KMS-11 (cell line): ENCODE measurements around the gene TOMM7.
"Not testable (repeated sequence)": the region's sequence is repeated elsewhere in the genome, so short reads cannot be mapped to it uniquely, and the experiment has no call there.

Experiments
- H2AFZ ChIP-seq: fragments of 200-600 bp; sonication (generic); 2 replicates; pipeline ENCODE4 v1.6.1; 2016; ENCODE audit warnings: antibody characterized with exemption, mixed run types, low read depth
- H3K27ac ChIP-seq: fragments of 200-600 bp; sonication (generic); 2 replicates; pipeline ENCODE4 v1.6.1; 2016; ENCODE audit warnings: mild to moderate bottlenecking, mixed run types
- H3K27me3 ChIP-seq: fragments of 200-600 bp; sonication (generic); 2 replicates; pipeline ENCODE4 v1.6.1; 2017; ENCODE audit warnings: mild to moderate bottlenecking, low read depth, mixed run types, moderate library complexity; ENCODE audit not compliant: insufficient read depth
- H3K36me3 ChIP-seq: fragments of 200-600 bp; sonication (generic); 2 replicates; pipeline ENCODE4 v1.6.1; 2017; ENCODE audit warnings: mild to moderate bottlenecking, mixed run types; ENCODE audit not compliant: insufficient read depth
- H3K4me1 ChIP-seq: fragments of 200-600 bp; sonication (generic); 2 replicates; pipeline ENCODE4 v1.6.1; 2016; ENCODE audit warnings: mild to moderate bottlenecking, low read depth, mixed run types; ENCODE audit not compliant: poor library complexity, severe bottlenecking
- H3K4me2 ChIP-seq: fragments of 200-600 bp; sonication (generic); 2 replicates; pipeline ENCODE4 v1.7.0; 2016; ENCODE audit warnings: mild to moderate bottlenecking, mixed run types
- H3K4me3 ChIP-seq: fragments of 200-600 bp; sonication (generic); IDR thresholded peaks from 2 replicates; pipeline ENCODE4 v1.6.1; 2017; ENCODE audit warnings: low read depth, low read length, mixed read lengths; ENCODE audit not compliant: insufficient read depth
- H3K79me2 ChIP-seq: fragments of 200-600 bp; sonication (generic); 2 replicates; pipeline ENCODE4 v1.6.1; 2016; ENCODE audit warnings: low read depth, mixed run types; ENCODE audit not compliant: insufficient read depth
- H3K9ac ChIP-seq: fragments of 200-600 bp; sonication (generic); 2 replicates; pipeline ENCODE4 v1.6.1; 2016; ENCODE audit warnings: mild to moderate bottlenecking, mixed run types
- H4K20me1 ChIP-seq: fragments of 200-600 bp; sonication (generic); 2 replicates; pipeline ENCODE4 v1.6.1; 2016; ENCODE audit warnings: mild to moderate bottlenecking, mixed run types; ENCODE audit not compliant: insufficient read depth
- TF ChIP-seq, protein P1 (sequence below): fragments of 200-600 bp; sonication (generic); conservative IDR thresholded peaks from 2 replicates; pipeline ENCODE4 v1.6.1; 2017; ENCODE audit warnings: low read depth, mild to moderate bottlenecking, antibody characterized with exemption, low read length, moderate library complexity, mixed read lengths

Gene TOMM7

DNA sequence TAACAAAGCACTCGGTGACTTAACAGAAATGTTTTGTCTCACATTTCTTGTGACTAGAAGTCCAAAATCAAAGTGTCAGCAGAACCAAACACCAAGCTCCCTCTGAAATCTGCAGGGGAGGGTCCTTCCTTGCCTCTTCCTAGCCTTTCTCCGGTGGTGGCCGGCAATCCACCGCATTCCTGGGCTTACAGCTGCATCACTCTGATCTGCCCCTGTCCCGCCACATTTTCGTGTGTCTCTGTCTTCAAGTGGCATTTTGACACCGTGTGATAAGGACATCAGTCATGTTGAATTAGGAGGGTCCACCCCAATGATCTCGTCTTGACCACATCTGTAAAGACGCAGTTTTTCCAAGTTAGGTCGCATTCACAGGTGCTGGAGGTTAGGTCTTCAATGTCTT is 30.5 kb upstream of the TOMM7 start:
- Histone ChIP-seq H3K4me1 (peaks cover 20% of the 10 kb centered on the region), H4K20me1 (no peaks in the 10 kb centered on the region), H2AFZ (peak overlapping the region; percentile 72; the same call in 1 of the 2 replicates), H3K4me2 (peak overlapping the region; percentile 75; the same call in 1 of the 2 replicates), H3K27ac (no peak overlapping the region), H3K4me3 (no peak overlapping the region), H3K36me3 (peaks cover 2% of the 10 kb centered on the region; the same call in 1 of the 2 replicates), H3K27me3 (no peaks in the 10 kb centered on the region), H3K9ac (no peak overlapping the region; the same call in 1 of the 2 replicates), H3K79me2 (peaks cover 20% of the 10 kb centered on the region)
- TF ChIP-seq, protein P1, sequence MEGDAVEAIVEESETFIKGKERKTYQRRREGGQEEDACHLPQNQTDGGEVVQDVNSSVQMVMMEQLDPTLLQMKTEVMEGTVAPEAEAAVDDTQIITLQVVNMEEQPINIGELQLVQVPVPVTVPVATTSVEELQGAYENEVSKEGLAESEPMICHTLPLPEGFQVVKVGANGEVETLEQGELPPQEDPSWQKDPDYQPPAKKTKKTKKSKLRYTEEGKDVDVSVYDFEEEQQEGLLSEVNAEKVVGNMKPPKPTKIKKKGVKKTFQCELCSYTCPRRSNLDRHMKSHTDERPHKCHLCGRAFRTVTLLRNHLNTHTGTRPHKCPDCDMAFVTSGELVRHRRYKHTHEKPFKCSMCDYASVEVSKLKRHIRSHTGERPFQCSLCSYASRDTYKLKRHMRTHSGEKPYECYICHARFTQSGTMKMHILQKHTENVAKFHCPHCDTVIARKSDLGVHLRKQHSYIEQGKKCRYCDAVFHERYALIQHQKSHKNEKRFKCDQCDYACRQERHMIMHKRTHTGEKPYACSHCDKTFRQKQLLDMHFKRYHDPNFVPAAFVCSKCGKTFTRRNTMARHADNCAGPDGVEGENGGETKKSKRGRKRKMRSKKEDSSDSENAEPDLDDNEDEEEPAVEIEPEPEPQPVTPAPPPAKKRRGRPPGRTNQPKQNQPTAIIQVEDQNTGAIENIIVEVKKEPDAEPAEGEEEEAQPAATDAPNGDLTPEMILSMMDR = no peak

- H2AFZ ChIP-seq = no peak overlapping the region
- H3K36me3 ChIP-seq = no peaks in the 10 kb centered on the region
- H3K4me3 ChIP-seq = no peak overlapping the region
- H4K20me1 ChIP-seq = no peaks in the 10 kb centered on the region
- TF ChIP-seq, protein P1 = no peak
- H3K27me3 ChIP-seq = no peaks in the 10 kb centered on the region
- H3K4me2 ChIP-seq = no peak overlapping the region
- H3K4me1 ChIP-seq = peaks cover 10% of the 10 kb centered on the region
- H3K9ac ChIP-seq = no peak overlapping the region
- no peak overlapping the region for H3K27ac ChIP-seq
- H3K79me2 ChIP-seq = peaks cover 17% of the 10 kb centered on the region
Measured at GRCh38 chr7:22851145-22851544, 28.5 kb upstream of the TOMM7 start.

- not testable (repeated sequence) for H2AFZ ChIP-seq, H3K36me3 ChIP-seq, H3K27me3 ChIP-seq, H3K9ac ChIP-seq, H3K4me2 ChIP-seq, H3K4me3 ChIP-seq, H4K20me1 ChIP-seq, H3K4me1 ChIP-seq, H3K27ac ChIP-seq, H3K79me2 ChIP-seq
Measured at GRCh38 chr7:22850394-22850793, 27.7 kb upstream of the TOMM7 start.

DNA sequence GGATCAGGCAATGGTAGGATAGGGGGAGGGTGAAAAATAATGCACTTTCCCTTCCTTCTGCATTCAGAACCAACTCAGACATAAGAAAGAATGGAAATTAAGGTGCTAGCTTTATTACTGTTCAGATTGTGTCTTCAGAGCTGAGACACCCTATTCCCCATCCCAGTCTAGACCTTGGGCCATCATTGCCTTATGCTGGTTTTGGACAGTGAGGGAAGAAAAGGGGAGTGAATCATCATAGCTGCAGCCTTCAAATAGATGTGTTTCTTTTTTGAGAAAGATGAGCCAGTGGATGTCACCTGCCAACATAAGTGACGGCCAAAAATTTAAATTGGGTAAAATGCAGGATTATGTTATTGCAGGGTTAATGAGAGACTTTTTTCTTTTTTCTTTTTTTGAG is 27.0 kb upstream of the TOMM7 start:
- H4K20me1 ChIP-seq = no peaks in the 10 kb centered on the region
- no peak overlapping the region for H3K4me3 ChIP-seq
- no peak overlapping the region for H3K4me2 ChIP-seq
- no peak overlapping the region for H3K9ac ChIP-seq
- H3K79me2 ChIP-seq = peaks cover 3% of the 10 kb centered on the region; the same call in 1 of the 2 replicates
- H2AFZ ChIP-seq = no peak overlapping the region
- H3K27me3 ChIP-seq = no peaks in the 10 kb centered on the region
- H3K27ac ChIP-seq = no peak overlapping the region
- no peaks in the 10 kb centered on the region for H3K4me1 ChIP-seq
- H3K36me3 ChIP-seq = no peaks in the 10 kb centered on the region
- TF ChIP-seq, protein P1 = no peak

GRCh38 chr7:22849172-22849571 is 26.5 kb upstream of the TOMM7 start:
- Histone ChIP-seq H3K4me3 (no peak overlapping the region), H3K4me1 (no peaks in the 10 kb centered on the region), H3K36me3 (no peaks in the 10 kb centered on the region), H3K27ac (no peak overlapping the region), H2AFZ (no peak overlapping the region), H3K4me2 (no peak overlapping the region), H4K20me1 (no peaks in the 10 kb centered on the region), H3K9ac (no peak overlapping the region), H3K79me2 (no peaks in the 10 kb centered on the region), H3K27me3 (no peaks in the 10 kb centered on the region)
- TF ChIP-seq, protein P1 = no peak
